ENCODE measurements around the gene ROR2.

DNA sequence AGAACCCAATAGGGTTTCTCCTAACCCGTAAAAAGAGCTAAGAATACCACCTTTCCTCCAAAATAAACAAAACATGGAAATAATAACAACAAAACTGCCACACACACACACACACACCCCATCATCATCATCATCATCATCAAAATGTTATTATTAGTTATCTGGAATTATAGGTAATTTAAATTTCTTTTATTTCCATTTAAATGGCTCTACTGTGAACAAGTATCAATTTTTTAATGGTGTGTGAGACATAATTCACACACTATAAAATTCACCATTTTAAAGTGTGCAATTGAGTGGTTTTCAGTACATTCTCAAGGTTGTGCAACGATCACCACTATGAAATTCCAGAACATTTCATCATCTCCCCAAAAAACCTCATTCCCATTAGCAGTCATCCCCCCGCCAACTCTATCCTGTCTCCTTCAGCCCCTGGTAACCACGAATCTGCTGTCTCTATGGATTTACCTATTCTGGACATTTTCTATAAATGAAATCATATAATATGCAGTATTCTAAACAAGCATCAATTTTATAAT, 172.7 kb downstream of the ROR2 start:
- TF ChIP-seq, protein P1, sequence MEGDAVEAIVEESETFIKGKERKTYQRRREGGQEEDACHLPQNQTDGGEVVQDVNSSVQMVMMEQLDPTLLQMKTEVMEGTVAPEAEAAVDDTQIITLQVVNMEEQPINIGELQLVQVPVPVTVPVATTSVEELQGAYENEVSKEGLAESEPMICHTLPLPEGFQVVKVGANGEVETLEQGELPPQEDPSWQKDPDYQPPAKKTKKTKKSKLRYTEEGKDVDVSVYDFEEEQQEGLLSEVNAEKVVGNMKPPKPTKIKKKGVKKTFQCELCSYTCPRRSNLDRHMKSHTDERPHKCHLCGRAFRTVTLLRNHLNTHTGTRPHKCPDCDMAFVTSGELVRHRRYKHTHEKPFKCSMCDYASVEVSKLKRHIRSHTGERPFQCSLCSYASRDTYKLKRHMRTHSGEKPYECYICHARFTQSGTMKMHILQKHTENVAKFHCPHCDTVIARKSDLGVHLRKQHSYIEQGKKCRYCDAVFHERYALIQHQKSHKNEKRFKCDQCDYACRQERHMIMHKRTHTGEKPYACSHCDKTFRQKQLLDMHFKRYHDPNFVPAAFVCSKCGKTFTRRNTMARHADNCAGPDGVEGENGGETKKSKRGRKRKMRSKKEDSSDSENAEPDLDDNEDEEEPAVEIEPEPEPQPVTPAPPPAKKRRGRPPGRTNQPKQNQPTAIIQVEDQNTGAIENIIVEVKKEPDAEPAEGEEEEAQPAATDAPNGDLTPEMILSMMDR (IDR thresholded peaks at IDR 0.05; ENCODE audit: control extremely low read depth in 1 of 3, insufficient read depth in 1 of 3, low read depth in 1 of 3, low read length in 3 of 3), result no peak
- TF ChIP-seq BACH1 (IDR thresholded peaks at IDR 0.05; ENCODE audit: low read length) (no peak), EZH2 (IDR thresholded peaks at IDR 0.05; ENCODE audit: low read depth, low read length, severe bottlenecking) (no peak), NRF1 (IDR thresholded peaks at IDR 0.05; ENCODE audit: low read depth, low read length) (no peak), CHD2 (IDR thresholded peaks at IDR 0.05; ENCODE audit: low read length) (no peak)

Measured in H1 (cell line).